Panc1 (cell line): ENCODE results near the gene THSD7B. TPM values are rescaled to one million over a fixed set of nuclear protein-coding genes. Genes with fewer than 3 reads are reported as not detected.

Source experiments
- ATAC-seq: fragments of 200-7000 bp; cut with Tn5 transposase; 2 replicates; pipeline ENCODE4 v1.9.1; 2020; ENCODE audit warnings: mild to moderate bottlenecking, moderate library complexity
- BruUV-seq: library from RNA; stranded (reverse); fragments of 400-500 nt; replicated peaks from 2 replicates; lab custom pipeline; 2021; lab: Mats Ljungman, UMichigan
- CTCF ChIA-PET: fragments of 300-600 bp; sonication (Branson Sonifier 250); formaldehyde crosslinking; loops from one replicate; lab custom pipeline; 2022; ENCODE audit warnings: antibody characterized with exemption; lab: Charles Lee
- POLR2A ChIA-PET: fragments of 300-600 bp; sonication (Branson Sonifier 250); formaldehyde crosslinking; loops from one replicate; lab custom pipeline; 2022; ENCODE audit warnings: antibody characterized with exemption; lab: Charles Lee
- DNase-seq: peaks from one replicate; pipeline ENCODE4 v3.0.0-alpha.2; 2010; ENCODE audit warnings: low read depth, low spot score
- H3K27ac ChIP-seq: 2 replicates; pipeline ENCODE4 v1.5.1; 2011; ENCODE audit warnings: mild to moderate bottlenecking, low read length, inconsistent platforms
- H3K27me3 ChIP-seq: fragments of 200-500 bp; sonication (Bioruptor generic); 2 replicates; pipeline ENCODE4 v1.6.0; 2014; ENCODE audit warnings: low read length, inconsistent platforms; ENCODE audit not compliant: control insufficient read depth, insufficient read depth
- H3K36me3 ChIP-seq: fragments of 200-500 bp; sonication (Bioruptor generic); 2 replicates; pipeline ENCODE4 v1.5.1; 2014; ENCODE audit warnings: inconsistent platforms, mild to moderate bottlenecking, low read length, moderate library complexity; ENCODE audit not compliant: control insufficient read depth, insufficient read depth
- H3K4me1 ChIP-seq: 2 replicates; pipeline ENCODE4 v1.5.1; 2011; ENCODE audit warnings: inconsistent platforms, mild to moderate bottlenecking, low read length, moderate library complexity; ENCODE audit not compliant: control insufficient read depth, insufficient read depth
- H3K4me3 ChIP-seq, 2 experiments: 2 replicates each; pipeline ENCODE4 v1.5.1; 2011 to 2012; ENCODE audit warnings: low read depth in 2 of 2, low read length in 2 of 2, mild to moderate bottlenecking in 2 of 2, inconsistent platforms in 1 of 2, moderate library complexity in 1 of 2
- H3K9me3 ChIP-seq: fragments of 200-500 bp; sonication (Bioruptor generic); 2 replicates; pipeline ENCODE4 v1.5.1; 2014; ENCODE audit warnings: low read depth, mild to moderate bottlenecking, inconsistent platforms, low read length, moderate library complexity; ENCODE audit not compliant: control insufficient read depth, insufficient read depth
- POLR2AphosphoS5 ChIP-seq: IDR thresholded peaks from 2 replicates; pipeline ENCODE4 v1.6.1; 2012; ENCODE audit warnings: mild to moderate bottlenecking, low read depth, low read length, moderate library complexity
- SIN3A ChIP-seq: IDR thresholded peaks from 2 replicates; pipeline ENCODE4 v1.6.1; 2012; ENCODE audit warnings: low read depth, mild to moderate bottlenecking, low read length, moderate library complexity, borderline replicate concordance; ENCODE audit not compliant: insufficient read depth
- TCF7L2 ChIP-seq: IDR thresholded peaks from 2 replicates; pipeline ENCODE4 v1.6.1; 2011; ENCODE audit warnings: mild to moderate bottlenecking, low read depth, low read length, inconsistent platforms
- in situ Hi-C: cut with HindIII; loops from 2 replicates; pipeline ENCODE4 v1.10.0; 2016; ENCODE audit warnings: low sequenced_read_pairs, low pct_unique_long_range_greater_than_20kb
- intact Hi-C: fragments of 100-400 bp; cut with micrococcal nuclease; formaldehyde crosslinking; loops from one replicate; pipeline ENCODE4 v1.10.0; 2022; ENCODE audit not compliant: unreplicated experiment
- total RNA-seq: library from RNA; stranded (reverse); gene quantifications from one replicate; pipeline ENCODE4 v1.2.1, GENCODE V29; 2021; ENCODE audit not compliant: unreplicated experiment
- TF ChIP-seq, protein P1 (sequence below), 2 experiments: IDR thresholded peaks; 2 replicates each; pipeline ENCODE4 v1.6.1; 2011 to 2012; ENCODE audit warnings: low read depth in 2 of 2, control low read depth in 1 of 2, low read length in 1 of 2, mild to moderate bottlenecking in 1 of 2, moderate library complexity in 1 of 2; ENCODE audit not compliant: insufficient read depth in 1 of 2
- TF ChIP-seq, protein P2 (sequence below): fragments of 450-650 bp; IDR thresholded peaks from 2 replicates; pipeline ENCODE4 v1.5.1; 2017; ENCODE audit warnings: mild to moderate bottlenecking

The THSD7B gene
- total RNA-seq, 1 experiment from 2014 or later: not detected

DNA sequence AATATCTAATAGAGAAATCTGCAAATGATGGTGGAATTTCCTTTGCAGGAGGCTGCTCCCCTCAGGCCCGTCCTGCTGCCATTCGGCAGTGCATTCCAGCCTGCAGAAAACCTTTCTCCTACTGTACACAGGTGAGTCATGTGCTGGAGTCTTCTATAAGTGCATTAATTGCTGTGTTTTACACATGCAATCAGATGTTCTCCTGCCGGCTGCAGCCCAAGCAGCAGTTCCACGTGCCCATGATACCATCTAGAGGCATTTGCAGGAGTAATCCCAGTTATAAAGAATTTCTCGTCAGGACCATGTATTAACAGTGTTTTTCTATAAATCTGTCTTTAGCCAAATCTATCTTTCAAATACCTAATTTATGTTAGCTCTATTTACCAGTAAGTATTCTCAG is 894.3 kb downstream of the THSD7B start:
- Histone ChIP-seq H3K36me3 (no peaks in the 10 kb centered on the region), H3K27ac (no peak overlapping the region), H3K4me1 (no peaks in the 10 kb centered on the region), H3K4me3 (no peak overlapping the region), H3K9me3 (no peaks in the 10 kb centered on the region; the same call in 1 of the 2 replicates), H3K27me3 (no peaks in the 10 kb centered on the region)
- ChIA-PET CTCF (no interaction called here), POLR2A (no interaction called here)
- no TSS peak for BruUV-seq
- DNase-seq (no peak), ATAC-seq (no peak)
- in situ Hi-C loops: no loop called here
- TF ChIP-seq, protein P1, sequence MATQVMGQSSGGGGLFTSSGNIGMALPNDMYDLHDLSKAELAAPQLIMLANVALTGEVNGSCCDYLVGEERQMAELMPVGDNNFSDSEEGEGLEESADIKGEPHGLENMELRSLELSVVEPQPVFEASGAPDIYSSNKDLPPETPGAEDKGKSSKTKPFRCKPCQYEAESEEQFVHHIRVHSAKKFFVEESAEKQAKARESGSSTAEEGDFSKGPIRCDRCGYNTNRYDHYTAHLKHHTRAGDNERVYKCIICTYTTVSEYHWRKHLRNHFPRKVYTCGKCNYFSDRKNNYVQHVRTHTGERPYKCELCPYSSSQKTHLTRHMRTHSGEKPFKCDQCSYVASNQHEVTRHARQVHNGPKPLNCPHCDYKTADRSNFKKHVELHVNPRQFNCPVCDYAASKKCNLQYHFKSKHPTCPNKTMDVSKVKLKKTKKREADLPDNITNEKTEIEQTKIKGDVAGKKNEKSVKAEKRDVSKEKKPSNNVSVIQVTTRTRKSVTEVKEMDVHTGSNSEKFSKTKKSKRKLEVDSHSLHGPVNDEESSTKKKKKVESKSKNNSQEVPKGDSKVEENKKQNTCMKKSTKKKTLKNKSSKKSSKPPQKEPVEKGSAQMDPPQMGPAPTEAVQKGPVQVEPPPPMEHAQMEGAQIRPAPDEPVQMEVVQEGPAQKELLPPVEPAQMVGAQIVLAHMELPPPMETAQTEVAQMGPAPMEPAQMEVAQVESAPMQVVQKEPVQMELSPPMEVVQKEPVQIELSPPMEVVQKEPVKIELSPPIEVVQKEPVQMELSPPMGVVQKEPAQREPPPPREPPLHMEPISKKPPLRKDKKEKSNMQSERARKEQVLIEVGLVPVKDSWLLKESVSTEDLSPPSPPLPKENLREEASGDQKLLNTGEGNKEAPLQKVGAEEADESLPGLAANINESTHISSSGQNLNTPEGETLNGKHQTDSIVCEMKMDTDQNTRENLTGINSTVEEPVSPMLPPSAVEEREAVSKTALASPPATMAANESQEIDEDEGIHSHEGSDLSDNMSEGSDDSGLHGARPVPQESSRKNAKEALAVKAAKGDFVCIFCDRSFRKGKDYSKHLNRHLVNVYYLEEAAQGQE (IDR thresholded peaks at IDR 0.05; ENCODE audit: insufficient read depth in 1 of 2, low read depth in 2 of 2, low read length in 1 of 2): no peak
- TF ChIP-seq SIN3A: no peak
- TF ChIP-seq, protein P2, sequence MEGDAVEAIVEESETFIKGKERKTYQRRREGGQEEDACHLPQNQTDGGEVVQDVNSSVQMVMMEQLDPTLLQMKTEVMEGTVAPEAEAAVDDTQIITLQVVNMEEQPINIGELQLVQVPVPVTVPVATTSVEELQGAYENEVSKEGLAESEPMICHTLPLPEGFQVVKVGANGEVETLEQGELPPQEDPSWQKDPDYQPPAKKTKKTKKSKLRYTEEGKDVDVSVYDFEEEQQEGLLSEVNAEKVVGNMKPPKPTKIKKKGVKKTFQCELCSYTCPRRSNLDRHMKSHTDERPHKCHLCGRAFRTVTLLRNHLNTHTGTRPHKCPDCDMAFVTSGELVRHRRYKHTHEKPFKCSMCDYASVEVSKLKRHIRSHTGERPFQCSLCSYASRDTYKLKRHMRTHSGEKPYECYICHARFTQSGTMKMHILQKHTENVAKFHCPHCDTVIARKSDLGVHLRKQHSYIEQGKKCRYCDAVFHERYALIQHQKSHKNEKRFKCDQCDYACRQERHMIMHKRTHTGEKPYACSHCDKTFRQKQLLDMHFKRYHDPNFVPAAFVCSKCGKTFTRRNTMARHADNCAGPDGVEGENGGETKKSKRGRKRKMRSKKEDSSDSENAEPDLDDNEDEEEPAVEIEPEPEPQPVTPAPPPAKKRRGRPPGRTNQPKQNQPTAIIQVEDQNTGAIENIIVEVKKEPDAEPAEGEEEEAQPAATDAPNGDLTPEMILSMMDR: peak; percentile 34
- intact Hi-C loops: loop anchor here (10.0 kb wide), 1 partner anchor 195 kb away; no protein-coding TSS in a partner anchor

DNA sequence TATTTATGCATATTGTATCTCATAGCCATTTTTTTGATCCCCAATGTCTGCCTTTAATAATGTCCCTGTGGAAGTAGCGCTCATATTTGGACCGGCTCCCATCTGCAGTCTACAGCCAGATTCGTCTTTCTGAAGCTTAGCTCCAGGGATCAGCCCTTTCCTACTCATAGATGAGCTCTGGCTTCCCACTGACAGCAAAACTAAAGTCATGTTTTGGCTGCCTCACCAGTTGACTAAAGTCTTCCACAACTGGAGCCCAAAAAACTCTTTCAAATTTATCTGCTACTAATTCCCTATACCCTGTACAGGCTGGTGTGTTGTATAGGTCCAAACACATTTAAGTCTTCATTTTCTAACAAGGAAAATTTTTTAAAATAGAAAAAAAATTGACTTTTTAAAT is 904.8 kb downstream of the THSD7B start:
- TF ChIP-seq SIN3A (no peak), TCF7L2 (no peak), POLR2AphosphoS5 (no peak)
- TF ChIP-seq, protein P1 (IDR thresholded peaks at IDR 0.05; ENCODE audit: insufficient read depth in 1 of 2, low read depth in 2 of 2, low read length in 1 of 2): no peak
- TF ChIP-seq, protein P2: no peak
- in situ Hi-C loops: no loop called here
- CTCF ChIA-PET: no interaction called here

More for the DNA sequence above, 904.8 kb downstream of the THSD7B start:
- intact Hi-C loops: no loop called here
- POLR2A ChIA-PET: no interaction called here
- BruUV-seq: no TSS peak
- no peak for ATAC-seq
- Histone ChIP-seq H3K9me3 (no peaks in the 10 kb centered on the region), H3K36me3 (no peaks in the 10 kb centered on the region), H3K4me1 (no peaks in the 10 kb centered on the region), H3K27ac (no peak overlapping the region), H3K4me3 (no peak overlapping the region), H3K27me3 (no peaks in the 10 kb centered on the region)
- DNase-seq: no peak
